ENCODE results near the gene SNRNP25. TPM values are rescaled to one million over a fixed set of nuclear protein-coding genes. Genes with fewer than 3 reads are reported as not detected.

SNRNP25 gene
- total and polyA plus RNA-seq, 9 of the 15 experiments (the other 6 are each of a cell fraction or from before 2014, with no cell fraction given): 59.0 to 176 (median 108) TPM

DNA sequence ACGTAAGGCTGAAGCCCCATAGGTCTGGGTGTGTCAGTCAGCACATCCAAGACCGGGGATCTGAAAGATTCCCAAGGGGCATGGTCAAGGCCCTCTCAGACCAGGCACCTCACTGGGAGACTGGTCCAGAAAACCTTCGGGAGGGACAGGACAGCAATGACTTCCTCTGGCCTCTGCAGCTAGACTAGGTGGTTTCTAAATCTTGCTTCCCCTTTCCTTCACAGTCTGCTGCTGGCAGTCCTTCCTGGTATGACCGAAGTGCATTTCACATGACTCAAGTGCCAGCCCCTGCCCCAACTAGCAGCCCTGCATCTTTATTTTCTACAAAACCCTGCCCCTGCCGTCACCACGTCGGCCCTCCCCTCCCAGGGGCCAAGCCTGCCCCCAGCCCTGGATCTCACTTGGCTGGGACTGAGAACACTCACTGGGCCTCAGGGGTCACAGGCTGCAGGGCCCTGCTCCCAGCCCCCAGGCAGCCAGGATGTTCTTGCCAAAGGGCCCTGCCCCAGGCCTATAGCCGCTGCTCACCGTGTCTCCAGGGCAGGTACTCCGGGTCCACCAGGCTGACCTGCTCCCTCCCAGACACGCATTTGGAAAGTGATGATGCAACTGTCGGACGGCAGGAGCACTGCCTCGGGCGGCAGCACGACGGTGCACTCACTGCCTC, 18.5 kb upstream of the SNRNP25 start (continued):
- TF ChIP-seq, protein P1, sequence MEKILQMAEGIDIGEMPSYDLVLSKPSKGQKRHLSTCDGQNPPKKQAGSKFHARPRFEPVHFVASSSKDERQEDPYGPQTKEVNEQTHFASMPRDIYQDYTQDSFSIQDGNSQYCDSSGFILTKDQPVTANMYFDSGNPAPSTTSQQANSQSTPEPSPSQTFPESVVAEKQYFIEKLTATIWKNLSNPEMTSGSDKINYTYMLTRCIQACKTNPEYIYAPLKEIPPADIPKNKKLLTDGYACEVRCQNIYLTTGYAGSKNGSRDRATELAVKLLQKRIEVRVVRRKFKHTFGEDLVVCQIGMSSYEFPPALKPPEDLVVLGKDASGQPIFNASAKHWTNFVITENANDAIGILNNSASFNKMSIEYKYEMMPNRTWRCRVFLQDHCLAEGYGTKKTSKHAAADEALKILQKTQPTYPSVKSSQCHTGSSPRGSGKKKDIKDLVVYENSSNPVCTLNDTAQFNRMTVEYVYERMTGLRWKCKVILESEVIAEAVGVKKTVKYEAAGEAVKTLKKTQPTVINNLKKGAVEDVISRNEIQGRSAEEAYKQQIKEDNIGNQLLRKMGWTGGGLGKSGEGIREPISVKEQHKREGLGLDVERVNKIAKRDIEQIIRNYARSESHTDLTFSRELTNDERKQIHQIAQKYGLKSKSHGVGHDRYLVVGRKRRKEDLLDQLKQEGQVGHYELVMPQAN (IDR thresholded peaks at IDR 0.05; ENCODE audit: borderline replicate concordance): no peak
- TF ChIP-seq, protein P2, sequence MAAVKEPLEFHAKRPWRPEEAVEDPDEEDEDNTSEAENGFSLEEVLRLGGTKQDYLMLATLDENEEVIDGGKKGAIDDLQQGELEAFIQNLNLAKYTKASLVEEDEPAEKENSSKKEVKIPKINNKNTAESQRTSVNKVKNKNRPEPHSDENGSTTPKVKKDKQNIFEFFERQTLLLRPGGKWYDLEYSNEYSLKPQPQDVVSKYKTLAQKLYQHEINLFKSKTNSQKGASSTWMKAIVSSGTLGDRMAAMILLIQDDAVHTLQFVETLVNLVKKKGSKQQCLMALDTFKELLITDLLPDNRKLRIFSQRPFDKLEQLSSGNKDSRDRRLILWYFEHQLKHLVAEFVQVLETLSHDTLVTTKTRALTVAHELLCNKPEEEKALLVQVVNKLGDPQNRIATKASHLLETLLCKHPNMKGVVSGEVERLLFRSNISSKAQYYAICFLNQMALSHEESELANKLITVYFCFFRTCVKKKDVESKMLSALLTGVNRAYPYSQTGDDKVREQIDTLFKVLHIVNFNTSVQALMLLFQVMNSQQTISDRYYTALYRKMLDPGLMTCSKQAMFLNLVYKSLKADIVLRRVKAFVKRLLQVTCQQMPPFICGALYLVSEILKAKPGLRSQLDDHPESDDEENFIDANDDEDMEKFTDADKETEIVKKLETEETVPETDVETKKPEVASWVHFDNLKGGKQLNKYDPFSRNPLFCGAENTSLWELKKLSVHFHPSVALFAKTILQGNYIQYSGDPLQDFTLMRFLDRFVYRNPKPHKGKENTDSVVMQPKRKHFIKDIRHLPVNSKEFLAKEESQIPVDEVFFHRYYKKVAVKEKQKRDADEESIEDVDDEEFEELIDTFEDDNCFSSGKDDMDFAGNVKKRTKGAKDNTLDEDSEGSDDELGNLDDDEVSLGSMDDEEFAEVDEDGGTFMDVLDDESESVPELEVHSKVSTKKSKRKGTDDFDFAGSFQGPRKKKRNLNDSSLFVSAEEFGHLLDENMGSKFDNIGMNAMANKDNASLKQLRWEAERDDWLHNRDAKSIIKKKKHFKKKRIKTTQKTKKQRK (IDR thresholded peaks at IDR 0.05; ENCODE audit: borderline replicate concordance, low read depth, low read length): no peak
- no peak for TF ChIP-seq ELF4 (CRISPR knock-in tag; IDR thresholded peaks at IDR 0.05)
- TF ChIP-seq PHF20 (IDR thresholded peaks at IDR 0.05; ENCODE audit: partially characterized antibody): no peak
- no peak for TF ChIP-seq ZNF134 (CRISPR knock-in tag; conservative IDR thresholded peaks at IDR 0.05)
- no peak for TF ChIP-seq HDAC2 (IDR thresholded peaks at IDR 0.05)
- TF ChIP-seq, protein P3, sequence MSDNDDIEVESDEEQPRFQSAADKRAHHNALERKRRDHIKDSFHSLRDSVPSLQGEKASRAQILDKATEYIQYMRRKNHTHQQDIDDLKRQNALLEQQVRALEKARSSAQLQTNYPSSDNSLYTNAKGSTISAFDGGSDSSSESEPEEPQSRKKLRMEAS (CRISPR knock-in tag; IDR thresholded peaks at IDR 0.05): 0 out of 2 replicates have a peak, but pooled peaks have one; percentile 15
- TF ChIP-seq ETV1 (tag; conservative IDR thresholded peaks at IDR 0.05; ENCODE audit: low read depth): no peak
- no peak for TF ChIP-seq ZNF12 (CRISPR knock-in tag; IDR thresholded peaks at IDR 0.05)
- TF ChIP-seq, protein P4, sequence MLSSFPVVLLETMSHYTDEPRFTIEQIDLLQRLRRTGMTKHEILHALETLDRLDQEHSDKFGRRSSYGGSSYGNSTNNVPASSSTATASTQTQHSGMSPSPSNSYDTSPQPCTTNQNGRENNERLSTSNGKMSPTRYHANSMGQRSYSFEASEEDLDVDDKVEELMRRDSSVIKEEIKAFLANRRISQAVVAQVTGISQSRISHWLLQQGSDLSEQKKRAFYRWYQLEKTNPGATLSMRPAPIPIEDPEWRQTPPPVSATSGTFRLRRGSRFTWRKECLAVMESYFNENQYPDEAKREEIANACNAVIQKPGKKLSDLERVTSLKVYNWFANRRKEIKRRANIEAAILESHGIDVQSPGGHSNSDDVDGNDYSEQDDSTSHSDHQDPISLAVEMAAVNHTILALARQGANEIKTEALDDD (IDR thresholded peaks at IDR 0.05): no peak
- no peak for TF ChIP-seq ZNF224 (CRISPR knock-in tag; IDR thresholded peaks at IDR 0.05)
- TF ChIP-seq NCOA6 (IDR thresholded peaks at IDR 0.05): no peak
- TF ChIP-seq SUPT5H (IDR thresholded peaks at IDR 0.05): 0 out of 2 replicates have a peak, but pooled peaks have one; percentile 18
- TF ChIP-seq, protein P5, sequence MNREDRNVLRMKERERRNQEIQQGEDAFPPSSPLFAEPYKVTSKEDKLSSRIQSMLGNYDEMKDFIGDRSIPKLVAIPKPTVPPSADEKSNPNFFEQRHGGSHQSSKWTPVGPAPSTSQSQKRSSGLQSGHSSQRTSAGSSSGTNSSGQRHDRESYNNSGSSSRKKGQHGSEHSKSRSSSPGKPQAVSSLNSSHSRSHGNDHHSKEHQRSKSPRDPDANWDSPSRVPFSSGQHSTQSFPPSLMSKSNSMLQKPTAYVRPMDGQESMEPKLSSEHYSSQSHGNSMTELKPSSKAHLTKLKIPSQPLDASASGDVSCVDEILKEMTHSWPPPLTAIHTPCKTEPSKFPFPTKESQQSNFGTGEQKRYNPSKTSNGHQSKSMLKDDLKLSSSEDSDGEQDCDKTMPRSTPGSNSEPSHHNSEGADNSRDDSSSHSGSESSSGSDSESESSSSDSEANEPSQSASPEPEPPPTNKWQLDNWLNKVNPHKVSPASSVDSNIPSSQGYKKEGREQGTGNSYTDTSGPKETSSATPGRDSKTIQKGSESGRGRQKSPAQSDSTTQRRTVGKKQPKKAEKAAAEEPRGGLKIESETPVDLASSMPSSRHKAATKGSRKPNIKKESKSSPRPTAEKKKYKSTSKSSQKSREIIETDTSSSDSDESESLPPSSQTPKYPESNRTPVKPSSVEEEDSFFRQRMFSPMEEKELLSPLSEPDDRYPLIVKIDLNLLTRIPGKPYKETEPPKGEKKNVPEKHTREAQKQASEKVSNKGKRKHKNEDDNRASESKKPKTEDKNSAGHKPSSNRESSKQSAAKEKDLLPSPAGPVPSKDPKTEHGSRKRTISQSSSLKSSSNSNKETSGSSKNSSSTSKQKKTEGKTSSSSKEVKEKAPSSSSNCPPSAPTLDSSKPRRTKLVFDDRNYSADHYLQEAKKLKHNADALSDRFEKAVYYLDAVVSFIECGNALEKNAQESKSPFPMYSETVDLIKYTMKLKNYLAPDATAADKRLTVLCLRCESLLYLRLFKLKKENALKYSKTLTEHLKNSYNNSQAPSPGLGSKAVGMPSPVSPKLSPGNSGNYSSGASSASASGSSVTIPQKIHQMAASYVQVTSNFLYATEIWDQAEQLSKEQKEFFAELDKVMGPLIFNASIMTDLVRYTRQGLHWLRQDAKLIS (CRISPR knock-in tag; IDR thresholded peaks at IDR 0.05): no peak
- TF ChIP-seq FUS (optimal IDR thresholded peaks at IDR 0.05; ENCODE audit: low read depth, low read length): no peak
- TF ChIP-seq PURB (CRISPR knock-in tag; IDR thresholded peaks at IDR 0.05; ENCODE audit: low read depth): no peak
- TF ChIP-seq RBM22 (IDR thresholded peaks at IDR 0.05; ENCODE audit: low read depth, low read length, poor library complexity, severe bottlenecking): no peak
- TF ChIP-seq POU5F1 (IDR thresholded peaks at IDR 0.05; ENCODE audit: borderline replicate concordance, low read depth, low read length, partially characterized antibody): no peak
